Thyroid gland (tissue), 4 donors: Measurements from ENCODE around the gene IL6.

Experiments used
- POLR2A ChIP-seq, 2 donors: fragments of 450-650 bp; IDR thresholded peaks; one replicate each; pipeline ENCODE4 v1.6.1; 2017; ENCODE audit warnings: antibody characterized with exemption in 2 of 2, mild to moderate bottlenecking in 2 of 2, moderate library complexity in 1 of 2
- TF ChIP-seq, protein P1 (sequence below), 6 experiments: fragments of 200-600 bp in 3 of 6; fragments of 450-650 bp in 3 of 6; sonication (generic) in 3 of 6; IDR thresholded peaks; one replicate each; pipeline ENCODE4 v1.5.1; 2016 to 2019; ENCODE audit warnings: antibody characterized with exemption in 6 of 6, mild to moderate bottlenecking in 2 of 6, inconsistent platforms in 1 of 6, moderate library complexity in 1 of 6

DNA sequence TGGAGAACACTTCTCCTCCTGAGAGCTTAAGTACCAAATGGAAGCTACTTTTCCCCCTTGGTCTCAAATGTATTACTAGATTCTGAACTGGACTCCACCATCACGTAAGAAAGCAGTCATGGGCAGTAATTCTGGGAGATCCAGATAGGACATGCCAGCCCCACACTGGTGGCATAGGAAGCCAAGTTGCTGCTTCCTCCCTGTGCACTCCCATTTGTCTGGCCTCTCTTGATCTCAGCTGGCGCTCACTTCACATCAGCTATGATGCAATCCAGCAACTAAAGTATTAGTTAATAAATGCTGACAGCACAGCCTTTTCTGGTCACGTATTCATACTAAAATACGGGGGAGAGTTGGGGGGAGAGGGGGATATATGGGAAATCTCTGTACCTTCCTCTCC lies 3.4 kb upstream of the IL6 start:
- TF ChIP-seq, protein P1, sequence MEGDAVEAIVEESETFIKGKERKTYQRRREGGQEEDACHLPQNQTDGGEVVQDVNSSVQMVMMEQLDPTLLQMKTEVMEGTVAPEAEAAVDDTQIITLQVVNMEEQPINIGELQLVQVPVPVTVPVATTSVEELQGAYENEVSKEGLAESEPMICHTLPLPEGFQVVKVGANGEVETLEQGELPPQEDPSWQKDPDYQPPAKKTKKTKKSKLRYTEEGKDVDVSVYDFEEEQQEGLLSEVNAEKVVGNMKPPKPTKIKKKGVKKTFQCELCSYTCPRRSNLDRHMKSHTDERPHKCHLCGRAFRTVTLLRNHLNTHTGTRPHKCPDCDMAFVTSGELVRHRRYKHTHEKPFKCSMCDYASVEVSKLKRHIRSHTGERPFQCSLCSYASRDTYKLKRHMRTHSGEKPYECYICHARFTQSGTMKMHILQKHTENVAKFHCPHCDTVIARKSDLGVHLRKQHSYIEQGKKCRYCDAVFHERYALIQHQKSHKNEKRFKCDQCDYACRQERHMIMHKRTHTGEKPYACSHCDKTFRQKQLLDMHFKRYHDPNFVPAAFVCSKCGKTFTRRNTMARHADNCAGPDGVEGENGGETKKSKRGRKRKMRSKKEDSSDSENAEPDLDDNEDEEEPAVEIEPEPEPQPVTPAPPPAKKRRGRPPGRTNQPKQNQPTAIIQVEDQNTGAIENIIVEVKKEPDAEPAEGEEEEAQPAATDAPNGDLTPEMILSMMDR (IDR thresholded peaks at IDR 0.05) = no peak
- TF ChIP-seq POLR2A (IDR thresholded peaks at IDR 0.05) = no peak
